Mucosa of rectum (tissue), 2 donors: Measurements from ENCODE around the gene NOL4L.

Experiments
- H3K27ac ChIP-seq, 2 donors: one replicate each; pipeline ENCODE4 v1.7.0; 2013; ENCODE audit warnings: inconsistent platforms in 2 of 2, low read depth in 2 of 2, low read length in 2 of 2
- H3K27me3 ChIP-seq, 2 donors: one replicate each; pipeline ENCODE4 v1.7.0; 2013; ENCODE audit warnings: low read length in 2 of 2; ENCODE audit not compliant: control insufficient read depth in 2 of 2, insufficient read depth in 2 of 2
- H3K36me3 ChIP-seq, 2 donors: one replicate each; pipeline ENCODE4 v1.7.0; 2013; ENCODE audit warnings: low read length in 2 of 2; ENCODE audit not compliant: control insufficient read depth in 2 of 2, insufficient read depth in 2 of 2
- H3K4me1 ChIP-seq, 2 donors: one replicate each; pipeline ENCODE4 v1.7.0; 2013; ENCODE audit warnings: low read length in 2 of 2, mild to moderate bottlenecking in 1 of 2; ENCODE audit not compliant: control insufficient read depth in 2 of 2, insufficient read depth in 2 of 2
- H3K4me3 ChIP-seq, 2 donors: one replicate each; pipeline ENCODE4 v1.7.0; 2013; ENCODE audit warnings: low read length in 2 of 2
- H3K9ac ChIP-seq, 2 donors: one replicate each; pipeline ENCODE4 v1.7.0; 2013; ENCODE audit warnings: low read length in 2 of 2, low read depth in 1 of 2, mild to moderate bottlenecking in 1 of 2
- H3K9me3 ChIP-seq, 2 donors: one replicate each; pipeline ENCODE4 v1.7.0; 2013; ENCODE audit warnings: low read length in 2 of 2; ENCODE audit not compliant: control insufficient read depth in 2 of 2
- donor health status: healthy.
- donor health status: Normal muscosa, but diverticular disease.

The NOL4L gene

DNA sequence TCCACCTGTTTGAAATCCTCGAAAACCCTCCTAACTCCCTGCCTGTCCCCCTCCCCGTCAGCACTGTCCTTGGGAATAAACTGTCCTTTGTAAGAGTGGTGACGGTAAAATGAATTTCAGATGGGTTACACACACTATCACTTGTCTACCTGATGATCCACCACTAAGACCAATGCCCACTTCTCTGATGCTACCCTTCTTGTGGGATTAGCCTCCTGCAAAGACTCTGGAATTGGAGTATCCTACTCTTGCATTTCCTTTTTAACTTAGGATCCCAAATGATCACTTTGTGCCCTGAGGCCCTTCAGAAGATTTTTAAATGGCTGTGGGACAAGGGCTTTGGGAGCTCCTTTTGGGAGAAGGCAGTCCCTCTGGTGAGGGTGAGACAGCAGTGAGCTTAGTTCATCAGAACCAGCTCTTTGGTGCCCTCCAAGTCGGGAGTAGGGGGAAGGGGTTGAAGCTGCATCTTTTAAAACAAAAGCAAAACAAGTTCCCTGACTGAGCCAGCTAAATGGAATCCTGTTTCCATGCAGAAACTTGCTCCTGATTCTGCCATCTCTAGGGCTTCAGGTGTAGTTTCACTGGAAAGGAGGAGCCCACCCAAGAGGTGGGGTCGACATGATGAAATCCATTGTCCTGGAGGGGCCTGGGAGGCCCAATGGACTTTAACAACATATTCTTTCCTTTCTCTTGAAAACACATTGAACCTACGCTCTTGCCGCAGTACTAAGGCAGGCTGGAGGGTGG lies 140.5 kb downstream of the NOL4L start:
- Histone ChIP-seq H3K9me3 (no peaks in the 10 kb centered on the region), H3K4me1 (peaks cover 4 to 5% of the 10 kb centered on the region in 2 donors), H3K36me3 (peaks cover 51 to 60% of the 10 kb centered on the region in 2 donors), H3K9ac (no peak overlapping the region), H3K27ac (no peak overlapping the region), H3K27me3 (no peaks in the 10 kb centered on the region), H3K4me3 (no peak overlapping the region)

DNA sequence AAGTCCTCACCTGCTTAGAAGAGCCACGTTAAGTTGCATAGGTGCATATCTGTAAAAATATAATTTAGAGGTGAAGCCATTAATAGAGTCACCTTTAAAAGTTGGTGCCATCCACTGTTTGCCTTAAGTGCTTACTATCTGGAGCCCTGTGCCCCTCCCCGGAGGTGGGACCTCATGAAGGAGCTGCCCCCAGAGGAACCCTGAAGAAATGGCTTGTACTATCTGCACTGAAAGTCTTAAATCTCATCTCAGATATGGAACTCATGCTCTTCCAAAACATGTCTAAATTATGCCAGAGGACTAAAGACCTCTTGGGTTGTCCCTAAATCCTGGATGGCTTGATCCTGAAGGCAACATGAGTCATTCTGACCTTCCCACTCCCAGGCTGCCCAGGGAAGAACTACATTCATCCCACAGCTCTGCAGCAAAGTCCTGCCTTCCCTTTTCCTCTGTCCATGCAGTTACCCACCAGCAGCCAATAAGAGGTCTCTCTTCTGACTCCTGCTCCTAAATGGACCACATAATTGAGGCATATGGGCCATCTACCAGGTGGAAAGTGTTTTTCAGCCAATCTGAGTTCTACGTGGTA lies 141.7 kb downstream of the NOL4L start:
- Histone ChIP-seq H3K9me3 (no peaks in the 10 kb centered on the region), H3K27me3 (no peaks in the 10 kb centered on the region), H3K4me3 (no peak overlapping the region), H3K36me3 (peaks cover 52 to 71% of the 10 kb centered on the region in 2 donors), H3K9ac (no peak overlapping the region), H3K4me1 (peaks cover 3 to 4% of the 10 kb centered on the region in 2 donors), H3K27ac (no peak overlapping the region)

DNA sequence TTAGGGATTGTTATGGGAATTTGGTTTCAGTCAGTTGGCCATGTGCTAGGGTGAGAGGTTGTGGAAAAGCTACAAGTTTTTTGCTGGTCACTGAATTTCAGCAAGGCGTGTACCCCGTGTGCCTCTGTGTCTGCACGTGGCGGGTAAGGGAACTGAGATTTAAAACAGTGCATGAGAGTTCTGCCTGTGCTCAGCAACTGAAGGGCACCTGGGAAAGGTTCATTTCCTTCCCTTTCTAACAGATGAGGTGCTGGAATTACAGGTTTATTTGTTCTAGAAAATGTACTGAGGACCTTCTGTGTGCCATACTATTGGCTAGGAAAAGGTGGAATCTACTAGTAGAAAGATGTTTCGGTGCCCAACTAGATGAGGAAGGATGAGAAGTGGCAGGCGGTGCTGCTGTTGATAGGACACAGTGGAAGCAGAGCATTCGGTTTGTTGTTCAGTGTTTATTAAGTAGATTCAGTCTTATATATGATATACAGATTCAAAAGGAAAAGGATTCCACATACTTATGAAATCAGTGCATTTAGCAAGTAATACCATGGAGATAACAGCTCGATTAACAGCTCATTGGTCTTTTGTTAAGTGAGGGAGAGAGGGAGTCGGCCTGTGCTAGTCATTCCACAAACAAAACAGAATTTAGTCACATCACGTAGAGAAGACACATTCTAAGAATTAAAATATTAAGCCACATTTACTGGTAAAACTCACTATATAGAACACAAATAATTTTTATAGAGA lies 142.3 kb downstream of the NOL4L start:
- no peaks in the 10 kb centered on the region for H3K9me3 ChIP-seq
- H3K4me1 ChIP-seq, result no peaks in the 10 kb centered on the region
- peaks cover 49 to 69% of the 10 kb centered on the region in 2 donors for H3K36me3 ChIP-seq
- no peak overlapping the region for H3K4me3 ChIP-seq
- no peaks in the 10 kb centered on the region for H3K27me3 ChIP-seq
- H3K27ac ChIP-seq, result no peak overlapping the region
- H3K9ac ChIP-seq, result no peak overlapping the region

DNA sequence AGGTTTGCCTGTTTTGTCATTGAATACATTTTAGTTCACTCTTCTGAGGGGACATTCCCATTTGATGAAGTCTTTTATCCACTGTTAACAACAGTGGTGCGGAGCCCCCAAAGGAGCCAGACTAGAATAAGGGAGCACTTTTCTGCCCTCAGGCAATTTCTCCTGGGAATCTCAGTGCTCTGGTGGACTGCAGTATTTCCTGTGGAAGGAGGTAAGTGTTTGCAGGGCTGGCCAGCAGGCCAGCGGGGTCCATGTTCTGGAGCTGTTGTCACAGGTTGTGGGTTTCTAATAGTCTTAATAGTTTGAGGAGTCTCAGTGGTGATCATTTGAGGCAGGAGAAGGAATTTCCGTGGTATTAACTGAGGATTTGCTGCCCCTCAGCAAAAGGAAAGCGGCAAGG lies 143.5 kb downstream of the NOL4L start:
- H3K4me3 ChIP-seq, result no peak overlapping the region
- H3K27me3 ChIP-seq, result no peaks in the 10 kb centered on the region
- no peak overlapping the region for H3K9ac ChIP-seq
- H3K27ac ChIP-seq, result no peak overlapping the region
- no peaks in the 10 kb centered on the region for H3K4me1 ChIP-seq
- H3K36me3 ChIP-seq, result peaks cover 47 to 72% of the 10 kb centered on the region in 2 donors
- no peaks in the 10 kb centered on the region for H3K9me3 ChIP-seq

DNA sequence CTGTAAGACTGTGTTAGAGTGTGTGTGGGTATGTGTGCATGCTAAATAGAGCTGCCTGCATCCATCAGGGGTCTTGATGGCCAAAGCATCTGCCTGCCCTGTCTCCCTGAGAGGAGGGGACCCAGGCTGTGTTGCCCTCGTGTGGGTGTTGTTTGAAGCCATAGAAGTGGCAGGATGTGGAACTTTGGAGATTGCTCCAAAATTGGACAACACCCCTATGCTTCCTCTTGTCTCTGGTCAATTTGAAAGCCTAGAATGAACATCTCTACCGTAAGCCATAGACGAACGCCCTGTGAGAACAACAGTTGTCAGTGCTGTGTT lies 144.4 kb downstream of the NOL4L start:
- Histone ChIP-seq H3K27ac (no peak overlapping the region), H3K4me1 (no peaks in the 10 kb centered on the region), H3K27me3 (no peaks in the 10 kb centered on the region), H3K36me3 (peaks cover 46 to 72% of the 10 kb centered on the region in 2 donors), H3K9ac (no peak overlapping the region), H3K9me3 (no peaks in the 10 kb centered on the region), H3K4me3 (no peak overlapping the region)

DNA sequence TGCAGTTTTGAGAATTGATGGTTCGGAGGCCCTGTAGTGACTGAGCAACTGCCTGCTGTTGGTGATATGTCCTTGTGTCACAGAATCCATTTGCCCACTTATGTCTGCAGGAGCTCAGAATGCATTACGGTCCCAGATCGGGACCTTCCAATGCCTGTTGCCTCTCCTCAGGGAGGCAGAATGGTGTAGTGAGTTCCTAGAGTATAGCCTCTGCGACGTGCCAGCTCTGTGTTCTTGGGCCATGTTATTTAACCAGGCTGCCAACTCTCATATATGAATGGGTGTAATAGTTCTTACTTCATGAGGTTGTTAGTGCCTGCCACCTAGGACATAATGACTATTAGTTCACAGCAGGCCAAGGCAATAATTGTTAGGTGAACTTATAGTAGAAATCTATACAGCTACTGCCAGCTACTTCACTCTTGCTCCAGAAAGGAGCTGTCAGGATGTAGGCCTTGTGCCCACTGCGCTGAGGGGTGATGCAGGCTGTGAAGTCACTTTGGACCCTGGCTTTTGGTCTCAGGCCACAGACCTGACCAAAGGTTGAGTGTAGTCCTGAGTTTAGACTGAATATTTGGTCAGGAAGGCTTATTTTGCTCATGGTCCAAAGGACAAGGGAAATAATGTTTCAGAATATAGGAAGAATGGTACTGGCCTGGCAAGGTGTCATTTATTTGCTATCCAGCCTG lies 144.9 kb downstream of the NOL4L start:
- H3K4me3 ChIP-seq, result no peak overlapping the region
- H3K4me1 ChIP-seq, result no peaks in the 10 kb centered on the region
- H3K27me3 ChIP-seq, result no peaks in the 10 kb centered on the region
- peaks cover 47 to 74% of the 10 kb centered on the region in 2 donors for H3K36me3 ChIP-seq
- H3K9me3 ChIP-seq, result no peaks in the 10 kb centered on the region
- no peak overlapping the region for H3K9ac ChIP-seq
- no peak overlapping the region for H3K27ac ChIP-seq

DNA sequence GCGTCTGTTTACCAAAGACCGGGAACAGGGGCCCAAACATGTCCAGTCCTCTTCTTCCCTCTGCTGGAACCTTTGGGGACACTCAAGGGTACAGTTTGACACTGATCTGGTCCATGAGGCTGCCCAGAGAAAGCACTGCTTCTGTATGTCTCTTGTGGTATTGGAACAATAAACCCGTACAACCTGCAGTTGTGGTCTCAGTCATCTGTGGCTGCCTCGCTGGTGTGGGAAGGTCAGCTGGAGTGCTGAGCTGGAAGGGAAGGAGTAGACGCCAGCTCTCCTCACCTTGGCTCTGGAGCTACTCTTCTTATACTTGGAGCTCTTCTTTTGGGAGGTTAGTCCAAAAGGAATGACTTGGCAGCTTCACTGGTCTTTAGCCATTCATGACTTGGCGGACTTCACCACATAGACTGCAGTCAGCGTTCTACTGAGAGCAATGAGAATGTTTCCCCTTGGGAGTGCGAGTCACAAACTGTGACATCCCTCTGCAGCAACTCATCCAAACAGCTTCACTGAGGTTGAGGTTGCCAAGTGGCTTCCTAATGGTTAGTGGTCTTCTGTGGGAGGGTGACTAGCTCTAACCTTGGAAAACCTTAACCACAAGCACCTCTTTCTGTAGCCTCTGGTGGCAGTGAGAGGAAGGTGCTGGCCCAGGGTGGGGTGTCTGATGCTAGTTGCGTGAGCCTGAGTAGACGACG lies 145.9 kb downstream of the NOL4L start:
- Histone ChIP-seq H3K27ac (no peak overlapping the region), H3K4me1 (no peaks in the 10 kb centered on the region), H3K27me3 (no peaks in the 10 kb centered on the region), H3K36me3 (peaks cover 53 to 75% of the 10 kb centered on the region in 2 donors), H3K9ac (no peak overlapping the region), H3K9me3 (no peaks in the 10 kb centered on the region), H3K4me3 (no peak overlapping the region)

DNA sequence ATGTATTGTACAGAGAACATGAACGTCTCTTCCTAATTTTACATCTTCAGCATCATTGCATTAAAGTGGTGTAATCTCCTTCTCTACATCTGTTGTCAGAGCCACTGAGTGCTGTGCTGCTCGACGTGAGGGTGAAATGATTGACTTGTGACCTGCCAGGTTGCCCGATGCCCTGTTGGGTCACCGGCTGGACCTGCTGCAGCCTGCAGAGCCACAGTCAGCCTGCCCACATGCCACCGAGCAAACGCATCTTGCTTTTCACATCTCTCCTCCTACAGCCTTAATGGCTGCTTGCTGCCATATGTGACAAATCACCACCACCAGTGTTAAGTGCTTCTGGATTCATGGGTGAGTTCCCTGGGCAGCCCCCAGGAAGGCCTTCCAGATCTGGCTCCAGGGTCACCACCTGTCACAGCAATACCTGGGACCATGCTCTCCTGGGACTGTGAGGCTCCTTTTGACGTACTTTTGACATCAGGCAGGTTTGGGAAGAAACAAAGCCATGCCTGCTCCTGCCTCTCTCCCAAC lies 146.7 kb downstream of the NOL4L start:
- Histone ChIP-seq H3K36me3 (peaks cover 55 to 78% of the 10 kb centered on the region in 2 donors), H3K9me3 (no peaks in the 10 kb centered on the region), H3K4me1 (no peaks in the 10 kb centered on the region), H3K27ac (no peak overlapping the region), H3K27me3 (no peaks in the 10 kb centered on the region), H3K9ac (no peak overlapping the region), H3K4me3 (no peak overlapping the region)

DNA sequence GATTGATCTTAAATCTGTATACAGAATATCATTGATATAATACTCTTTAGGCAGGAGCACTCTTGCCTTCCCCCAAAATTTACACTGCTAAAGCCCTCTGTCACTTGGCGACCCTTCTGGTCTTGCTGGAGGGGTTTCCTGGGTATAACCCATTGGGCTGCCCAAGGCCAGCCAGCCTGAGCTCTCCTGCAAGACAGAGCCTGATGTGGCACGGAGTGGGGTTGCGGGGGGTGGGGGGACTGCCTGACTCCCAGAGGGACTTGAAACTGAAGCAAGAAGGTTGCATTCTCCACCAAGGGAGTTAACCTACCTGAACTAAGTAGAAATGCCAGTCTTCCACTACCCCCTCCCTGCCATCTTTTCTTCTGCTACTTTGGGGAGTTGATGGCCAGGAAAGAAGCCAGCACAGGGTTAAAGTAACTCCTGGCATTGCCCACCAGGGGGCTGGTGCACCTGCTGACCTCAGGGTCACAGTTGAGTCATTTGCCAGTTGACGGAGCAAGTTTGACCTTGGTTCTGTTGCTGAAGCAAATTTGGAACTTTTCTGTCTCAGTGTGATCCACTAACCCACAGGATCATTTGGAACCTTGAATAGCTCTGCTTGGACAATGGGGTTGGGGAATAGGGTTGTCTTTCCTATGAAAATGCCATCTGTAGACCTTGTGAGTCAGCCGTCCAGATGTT lies 147.6 kb downstream of the NOL4L start:
- Histone ChIP-seq H3K4me1 (no peaks in the 10 kb centered on the region), H3K27me3 (no peaks in the 10 kb centered on the region), H3K27ac (no peak overlapping the region), H3K36me3 (peaks cover 52 to 82% of the 10 kb centered on the region in 2 donors), H3K9me3 (no peaks in the 10 kb centered on the region), H3K9ac (no peak overlapping the region), H3K4me3 (no peak overlapping the region)
